ENCODE data around the gene CNTFR. TPM values are rescaled to one million over a fixed set of nuclear protein-coding genes. Genes with fewer than 3 reads are reported as not detected.

The CNTFR gene
- total and polyA plus RNA-seq, 10 of the 15 experiments (the other 5 are each of a cell fraction or from before 2014, with no cell fraction given): not detected

GRCh38 chr9:34620061-34620994 lies 30.8 kb upstream of the CNTFR start, which contains the start of gene DCTN3 (continued):
- TF ChIP-seq EED (IDR thresholded peaks at IDR 0.05; ENCODE audit: low read depth) (no peak), MYC (IDR thresholded peaks at IDR 0.05; ENCODE audit: insufficient read depth, insufficient read length, insufficient replicate concordance, low read length, severe bottlenecking) (no peak), PAX8 (IDR thresholded peaks at IDR 0.05) (no peak), HDGF (IDR thresholded peaks at IDR 0.05) (0 out of 2 replicates have a peak, but pooled peaks have one; percentile 41), EP300 (IDR thresholded peaks at IDR 0.05; ENCODE audit: borderline replicate concordance in 1 of 2, control insufficient read depth in 1 of 2, low read depth in 2 of 2, low read length in 2 of 2) (no peak), KLF5 (IDR thresholded peaks at IDR 0.05; ENCODE audit: partially characterized antibody) (no peak), FOS (IDR thresholded peaks at IDR 0.05; ENCODE audit: borderline replicate concordance, extremely low read depth, insufficient read length) (no peak), ZNF207 (IDR thresholded peaks at IDR 0.05; ENCODE audit: borderline replicate concordance) (no peak), PRDM15 (CRISPR knock-in tag; IDR thresholded peaks at IDR 0.05) (no peak), BRCA1 (IDR thresholded peaks at IDR 0.05; ENCODE audit: low read depth, low read length) (no peak), CTCF (IDR thresholded peaks at IDR 0.05 in 2 of 3, conservative IDR thresholded peaks at IDR 0.05 in 1 of 3; ENCODE audit: control insufficient read depth in 2 of 3, extremely low read depth in 1 of 3, insufficient read depth in 1 of 3, low read depth in 3 of 3, low read length in 3 of 3) (no peak), CEBPZ (IDR thresholded peaks at IDR 0.05; ENCODE audit: low read depth, low read length) (no peak), CBX3 (IDR thresholded peaks at IDR 0.05; ENCODE audit: borderline replicate concordance, low read depth) (no peak), SKIL (IDR thresholded peaks at IDR 0.05; ENCODE audit: low read depth, poor library complexity, severe bottlenecking) (no peak), CREB1 (IDR thresholded peaks at IDR 0.05; ENCODE audit: low read depth) (peak; percentile 93)
